Right forelimb (tissue), 1 donor: ENCODE results near the gene HMOX2.

Experiments used
- DNase-seq: peaks from one replicate; pipeline ENCODE4 v3.0.0-alpha.2; 2018

HMOX2 gene, protein sequence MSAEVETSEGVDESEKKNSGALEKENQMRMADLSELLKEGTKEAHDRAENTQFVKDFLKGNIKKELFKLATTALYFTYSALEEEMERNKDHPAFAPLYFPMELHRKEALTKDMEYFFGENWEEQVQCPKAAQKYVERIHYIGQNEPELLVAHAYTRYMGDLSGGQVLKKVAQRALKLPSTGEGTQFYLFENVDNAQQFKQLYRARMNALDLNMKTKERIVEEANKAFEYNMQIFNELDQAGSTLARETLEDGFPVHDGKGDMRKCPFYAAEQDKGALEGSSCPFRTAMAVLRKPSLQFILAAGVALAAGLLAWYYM

DNA sequence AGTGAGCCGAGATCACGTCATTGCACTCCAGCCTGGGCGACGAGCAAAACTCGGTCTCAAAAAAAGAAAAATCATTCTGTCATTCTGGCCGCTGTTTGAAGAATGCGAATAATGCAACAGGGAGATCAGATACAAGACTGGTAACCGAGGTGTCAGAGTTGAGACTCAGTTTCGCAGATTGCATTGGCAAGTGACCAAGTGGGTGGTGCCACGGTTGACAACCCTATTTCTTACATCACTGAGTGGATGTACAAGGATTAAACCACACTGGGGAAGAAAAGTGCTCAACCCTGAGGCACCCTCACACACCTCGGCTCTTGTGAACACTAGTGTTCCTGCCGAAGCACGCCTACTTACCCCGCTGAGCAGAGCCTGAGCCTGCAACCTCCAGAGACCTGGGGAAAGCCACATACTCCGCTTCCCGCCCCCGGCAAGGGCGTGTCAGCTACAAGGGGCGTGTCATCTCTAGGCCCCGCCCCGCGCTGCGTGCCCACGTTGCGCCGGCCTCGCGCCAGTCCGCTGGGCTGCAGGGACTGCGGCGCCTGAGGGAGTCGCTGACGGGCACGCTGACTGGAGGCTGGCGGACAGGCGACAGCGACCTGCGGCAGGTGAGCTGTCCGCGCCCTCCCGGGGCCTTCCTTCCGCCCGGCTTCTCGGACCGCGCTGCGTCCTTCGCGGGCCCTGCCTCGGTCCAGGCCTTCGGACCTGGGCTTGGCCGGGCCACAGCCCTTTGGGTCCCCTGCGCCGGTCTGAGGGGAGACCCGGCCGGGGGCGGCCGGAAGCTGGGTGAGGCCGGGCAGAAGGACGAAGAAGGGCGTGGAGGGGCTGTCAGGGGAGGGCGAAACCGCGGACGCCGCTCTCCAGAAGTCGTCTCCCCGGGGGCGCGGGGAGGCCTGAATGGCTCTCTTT, at the start of gene HMOX2:
Gene HMOX2 (plus strand): TSS at position 519 of the 909 bp plus-strand sequence. CDS start 29,127 bp downstream, outside the sequence.
- DNase-seq: peak; percentile 94

GRCh38 chr16:4426722-4427372, 49.4 kb upstream of the HMOX2 start:
- DNase-seq: no peak

- DNase-seq: no peak
Measured at GRCh38 chr16:4428500-4428899, 47.7 kb upstream of the HMOX2 start.

- no peak for DNase-seq
Measured at GRCh38 chr16:4431023-4431422, 45.2 kb upstream of the HMOX2 start.

DNA sequence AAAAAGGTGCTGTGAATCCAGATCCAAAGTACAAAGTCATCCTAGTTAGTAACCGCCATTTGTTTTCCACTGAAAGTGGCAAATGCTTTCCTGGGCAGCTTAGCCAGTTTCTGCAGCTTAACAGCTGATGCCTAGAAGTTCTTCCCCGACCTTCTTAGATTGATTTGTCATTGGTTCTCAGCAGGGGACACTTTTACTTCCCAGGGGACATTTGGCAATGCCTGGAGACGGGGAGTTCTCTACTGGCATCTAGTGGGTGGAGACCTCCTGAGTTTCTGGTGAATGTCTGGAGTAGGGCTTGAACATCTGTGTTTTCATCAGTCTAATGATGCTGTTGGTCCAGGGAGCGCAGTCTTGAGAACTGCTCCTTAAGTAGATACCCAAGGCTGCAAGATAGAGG, 43.0 kb upstream of the HMOX2 start:
- no peak for DNase-seq

DNA sequence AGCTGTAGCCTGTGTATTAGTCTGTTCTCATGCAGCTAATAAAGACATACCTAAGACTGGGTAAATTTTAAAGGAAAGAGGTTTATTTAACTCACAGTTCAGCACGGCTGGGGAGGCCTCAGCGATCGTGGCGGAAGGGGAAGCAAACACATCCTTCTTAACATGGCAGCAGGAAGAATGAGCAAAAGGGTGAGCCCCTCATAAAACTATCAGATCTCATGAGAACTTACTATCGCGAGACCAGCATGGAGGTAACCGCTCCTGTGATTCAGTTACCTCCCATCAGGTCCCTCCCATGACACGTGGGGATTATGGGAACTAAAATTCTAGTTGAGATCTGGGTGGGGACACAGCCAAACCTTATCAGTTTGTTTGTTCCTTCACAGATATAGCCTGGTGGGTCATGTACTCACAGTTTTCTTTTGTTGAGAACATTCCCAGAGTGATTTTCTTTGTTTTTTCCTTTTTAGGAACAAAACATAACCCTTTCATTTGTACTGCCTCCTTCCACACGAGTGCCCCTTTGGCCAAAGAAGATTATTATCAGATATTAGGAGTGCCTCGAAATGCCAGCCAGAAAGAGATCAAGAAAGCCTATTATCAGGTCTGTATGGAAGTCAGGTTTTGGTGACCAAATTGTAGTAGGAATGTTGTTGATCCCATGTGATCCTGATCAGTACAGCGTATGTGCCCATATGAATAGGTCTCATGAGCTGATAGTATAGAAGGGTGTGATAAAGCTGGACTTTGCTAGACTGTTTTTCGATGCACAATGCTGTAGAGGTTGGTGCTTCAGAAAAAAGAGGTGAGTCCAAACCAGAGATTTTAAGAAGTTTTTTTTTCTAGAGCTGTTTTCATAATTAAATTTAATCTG, 42.0 kb upstream of the HMOX2 start:
- no peak for DNase-seq

DNA sequence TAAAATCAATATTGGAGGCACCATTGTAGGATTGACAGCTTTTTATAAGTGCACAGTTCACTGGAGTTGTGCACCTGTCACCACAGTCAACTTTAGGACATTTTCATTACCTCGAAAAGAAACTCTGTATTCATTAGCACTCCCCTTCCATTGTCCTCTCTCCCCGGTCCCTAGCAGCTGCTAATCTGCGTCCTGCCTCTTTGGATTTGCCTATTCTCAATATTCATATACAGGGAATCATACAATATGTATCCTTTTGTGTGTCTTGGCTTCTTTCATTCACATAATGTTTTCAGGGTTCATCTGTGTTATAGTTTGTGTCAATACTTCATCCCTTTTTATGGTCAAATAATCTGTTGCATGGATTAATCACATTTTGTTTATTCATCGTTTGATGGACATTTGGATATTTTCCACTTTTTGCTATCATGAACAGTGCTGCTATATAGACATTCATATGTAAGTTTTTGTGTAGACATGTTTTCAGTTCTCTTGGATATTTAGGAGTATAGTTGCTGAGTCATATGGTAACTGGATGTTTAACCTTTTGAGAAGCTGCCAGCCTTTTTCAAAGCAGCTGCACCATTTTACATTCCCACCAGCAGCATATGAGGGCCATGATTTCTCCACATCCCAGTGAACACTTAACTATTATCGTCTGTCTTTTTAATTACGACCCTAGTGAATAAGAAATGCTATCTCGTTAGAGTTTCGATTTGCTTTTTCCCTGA, 40.7 kb upstream of the HMOX2 start:
- DNase-seq: no peak

GRCh38 chr16:4437366-4437765, 38.8 kb upstream of the HMOX2 start:
- DNase-seq: no peak

DNA sequence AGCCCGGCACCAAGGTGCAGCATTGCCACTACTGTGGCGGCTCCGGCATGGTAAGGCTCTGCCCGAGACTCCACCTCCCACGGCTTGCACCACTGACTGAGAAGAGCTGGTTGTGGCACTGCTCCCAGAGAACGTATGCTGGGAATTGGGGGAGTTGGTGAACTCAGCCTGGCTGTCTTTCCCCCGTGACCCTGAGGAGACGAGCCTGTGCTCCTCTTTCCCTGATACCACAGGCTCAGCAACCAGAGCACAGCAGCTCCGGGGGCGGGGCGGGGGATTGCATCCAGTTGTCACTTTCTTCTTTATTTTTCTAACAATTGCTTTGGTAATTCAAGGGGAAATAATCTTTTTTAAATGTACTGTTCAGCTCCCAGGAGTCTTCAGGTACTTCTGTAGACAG, 33.8 kb upstream of the HMOX2 start:
- DNase-seq: no peak

GRCh38 chr16:4443271-4443670, 32.9 kb upstream of the HMOX2 start:
- no peak for DNase-seq

- DNase-seq: no peak
Measured at GRCh38 chr16:4443986-4444385, 32.2 kb upstream of the HMOX2 start.

DNA sequence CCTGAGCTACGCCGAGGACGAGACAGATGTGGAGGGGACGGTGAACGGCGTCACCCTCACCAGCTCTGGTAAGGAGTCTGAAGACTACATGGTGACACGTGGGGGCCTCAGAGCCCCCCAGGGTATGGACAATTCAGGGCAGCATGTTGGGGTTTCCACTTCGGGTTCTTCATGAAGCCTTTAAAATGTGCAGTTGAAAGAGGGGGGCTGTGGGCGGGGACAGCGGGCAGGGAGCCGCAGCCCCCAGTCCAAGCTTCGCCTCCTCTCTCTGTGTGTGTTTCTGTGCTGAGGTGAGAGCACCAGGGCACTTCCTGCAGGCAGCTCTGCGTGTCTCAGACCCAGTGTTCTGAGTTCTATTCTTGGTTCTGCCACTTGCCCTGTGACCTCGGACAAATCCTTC, 25.8 kb upstream of the HMOX2 start:
- DNase-seq: no peak

GRCh38 chr16:4450931-4451519, 25.2 kb upstream of the HMOX2 start:
- DNase-seq: no peak

GRCh38 chr16:4452674-4453073, 23.5 kb upstream of the HMOX2 start:
- DNase-seq: no peak

GRCh38 chr16:4454623-4455022, 21.6 kb upstream of the HMOX2 start:
- no peak for DNase-seq

DNA sequence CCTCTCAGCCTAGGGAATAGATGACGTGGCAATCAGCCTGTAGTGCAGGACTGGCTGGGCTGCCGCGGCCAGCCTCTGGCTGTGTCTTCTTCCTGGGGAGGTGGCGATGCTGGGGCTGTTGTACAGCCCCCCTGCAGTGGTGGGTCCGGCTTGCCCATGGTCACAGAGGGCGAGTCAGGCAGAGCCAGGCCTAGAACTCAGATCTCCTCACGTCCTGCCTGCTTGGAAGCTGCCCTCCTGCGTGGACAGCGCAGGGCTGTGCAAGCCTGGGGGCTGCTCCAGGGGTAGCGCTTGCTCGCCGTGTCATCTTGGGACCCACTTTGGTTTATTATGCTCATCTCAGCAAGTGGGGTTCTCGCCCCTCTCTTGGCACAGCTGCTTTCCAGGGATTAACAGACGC, 21.1 kb upstream of the HMOX2 start:
- no peak for DNase-seq

DNA sequence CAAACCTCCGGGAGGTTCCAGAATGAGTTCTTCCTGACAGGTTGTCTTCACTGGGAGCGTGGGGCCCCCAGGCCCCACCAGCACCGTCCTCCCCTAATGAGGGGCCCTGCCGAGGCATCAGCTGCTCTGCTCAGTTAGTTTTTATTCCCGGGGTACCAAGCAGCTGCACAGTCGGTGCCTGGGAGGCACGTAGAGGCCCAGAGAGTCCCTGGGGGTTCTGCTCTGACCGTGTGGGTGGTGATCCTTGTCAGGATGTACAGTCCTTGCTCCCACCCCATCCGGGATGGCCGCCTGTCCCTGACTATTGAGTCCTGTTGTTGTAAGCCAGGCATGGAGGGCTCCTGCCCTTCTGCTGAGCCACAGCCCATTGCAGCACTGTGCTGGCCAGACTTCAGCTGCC, 20.2 kb upstream of the HMOX2 start:
- DNase-seq: no peak

- DNase-seq: no peak
Measured at GRCh38 chr16:4460936-4461249, 15.3 kb upstream of the HMOX2 start.

DNA sequence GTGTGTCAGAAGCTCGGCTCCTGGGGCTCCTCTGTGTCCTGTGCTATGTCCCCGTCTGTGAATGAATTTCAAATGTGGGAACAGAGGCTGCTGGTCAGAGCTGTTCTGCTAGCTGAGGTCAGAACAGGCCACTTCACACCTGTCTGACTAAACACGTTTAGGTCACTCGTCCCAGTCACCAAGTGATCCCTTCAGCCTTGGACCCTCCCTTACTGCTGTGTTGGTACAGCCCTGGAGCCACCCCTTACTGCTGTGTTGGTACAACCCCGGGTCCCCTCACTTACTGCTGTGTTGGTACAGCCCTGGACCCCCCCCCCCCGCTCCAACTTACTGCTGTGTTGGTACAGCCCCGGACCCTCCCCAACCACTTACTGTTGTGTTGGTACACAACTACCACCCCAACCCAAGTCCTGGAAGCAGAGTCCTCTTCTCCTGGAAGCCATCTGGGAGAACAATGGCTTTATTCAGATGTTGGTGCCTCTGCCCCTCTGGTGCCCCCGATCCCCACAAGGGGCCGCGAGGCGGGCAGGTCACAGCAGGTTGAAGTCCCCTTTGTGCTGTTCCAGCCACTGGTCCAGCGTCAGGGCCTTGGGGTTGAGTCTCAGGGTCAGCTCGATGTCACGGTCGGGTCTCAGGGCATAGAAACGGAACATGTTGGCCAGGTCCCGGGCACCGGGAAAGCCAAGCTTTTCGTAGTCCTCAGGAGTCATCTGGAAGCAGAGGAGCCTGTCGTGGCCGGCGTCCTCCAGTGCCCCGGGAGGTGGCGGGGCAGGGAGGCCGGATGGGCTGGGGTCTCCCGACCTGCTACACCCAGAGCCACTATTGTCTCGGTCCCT, 14.7 kb upstream of the HMOX2 start:
- DNase-seq: no peak

DNA sequence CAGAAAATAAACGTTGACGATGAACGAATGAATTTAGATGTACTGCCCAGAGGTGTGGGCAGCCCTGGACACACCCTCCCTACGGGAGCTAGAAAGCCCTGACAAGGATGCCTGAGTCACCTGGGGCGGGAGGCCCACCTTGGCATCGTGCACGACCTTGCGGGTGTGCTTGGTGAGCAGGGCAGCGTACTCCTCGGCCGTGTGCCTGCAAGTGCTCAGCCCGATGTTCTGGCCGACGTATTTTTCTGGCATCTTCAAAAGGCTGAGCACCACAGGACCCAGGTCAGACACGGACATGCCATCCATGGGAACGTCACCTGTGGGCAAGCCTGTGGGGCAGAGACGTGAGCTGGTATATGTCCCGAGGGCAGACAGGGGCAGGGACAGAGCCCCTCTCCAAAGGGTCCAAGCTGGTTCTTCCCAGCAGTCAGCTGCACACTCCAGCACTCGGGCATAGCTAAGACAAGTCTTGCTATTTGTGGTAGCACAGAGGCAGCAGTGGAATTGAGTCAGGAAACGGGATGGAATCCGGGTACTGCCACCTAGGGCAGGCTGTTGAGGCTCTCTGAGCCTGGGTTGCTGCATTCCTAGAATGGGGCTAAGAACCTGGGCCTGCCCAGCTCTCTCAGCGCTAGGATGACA, 12.6 kb upstream of the HMOX2 start:
- no peak for DNase-seq
